ENCODE results near the gene NFIX. TPM values are rescaled to one million over a fixed set of nuclear protein-coding genes. Genes with fewer than 3 reads are reported as not detected.

The NFIX gene
- total and polyA plus RNA-seq, 2 donors (not counting 1 experiment from before 2014, with no cell fraction given) = 0.69 to 5.6 TPM

DNA sequence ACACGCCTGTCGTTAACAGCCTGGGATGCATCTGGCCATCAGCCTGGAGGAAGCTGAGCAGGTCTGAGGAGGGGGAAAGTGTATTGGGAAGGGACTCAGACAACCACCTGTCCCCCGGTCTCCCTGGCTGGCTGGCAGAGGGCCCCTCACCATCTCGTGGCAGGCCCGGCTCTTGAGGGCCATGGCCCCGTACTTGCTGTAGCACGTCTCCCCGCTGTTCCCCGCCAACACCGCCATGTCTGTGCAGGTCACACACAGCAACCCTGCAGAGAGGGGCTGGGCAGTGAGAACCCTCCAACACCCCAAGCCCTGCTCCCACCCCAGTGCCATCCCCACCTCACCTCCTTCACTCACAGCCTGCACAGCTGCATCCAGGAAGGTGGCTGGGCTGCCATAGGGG lies 117.3 kb downstream of the NFIX start:
- Histone ChIP-seq H3K9ac (ENCODE audit: low read length) (no peak overlapping the region), H3K36me3 (replicated peaks in 1 of 2; ENCODE audit: control extremely low read depth in 1 of 2, control insufficient read depth in 1 of 2, extremely low read depth in 1 of 2, insufficient read depth in 2 of 2, low read length in 1 of 2) (peaks cover 0 to 37% of the 10 kb centered on the region in 2 experiments), H3K27me3 (replicated peaks in 1 of 4; ENCODE audit: control extremely low read depth in 1 of 4, control insufficient read depth in 3 of 4, insufficient read depth in 4 of 4, low read length in 3 of 4) (no peaks in the 10 kb centered on the region), H3K9me3 (ENCODE audit: control extremely low read depth in 1 of 3, control insufficient read depth in 2 of 3, insufficient read depth in 1 of 3, low read length in 2 of 3) (no peaks in the 10 kb centered on the region), H3K4me3 (ENCODE audit: control extremely low read depth in 1 of 5, extremely low read depth in 1 of 5, insufficient read depth in 1 of 5, low read depth in 2 of 5, low read length in 4 of 5) (no peak overlapping the region), H4K20me1 (ENCODE audit: control insufficient read depth, insufficient read depth, low read length, poor library complexity, severe bottlenecking) (peaks cover 13% of the 10 kb centered on the region), H2AFZ (ENCODE audit: insufficient read depth, low read depth, low read length, poor library complexity, severe bottlenecking) (no peak overlapping the region), H3K27ac (ENCODE audit: low read length in 2 of 2) (no peak overlapping the region), H3K4me1 (ENCODE audit: control insufficient read depth in 2 of 2, insufficient read depth in 2 of 2, low read length in 2 of 2) (peaks cover 16 to 21% of the 10 kb centered on the region in 2 donors), H3K79me2 (ENCODE audit: control insufficient read depth, insufficient read depth, low read length) (peaks cover 71% of the 10 kb centered on the region), H3K4me2 (replicated peaks; ENCODE audit: low read depth, low read length, poor library complexity, severe bottlenecking) (no peak overlapping the region)
- WGBS (ENCODE audit: insufficient coverage) = 97% methylated on average over 10 of the region's 10 CpGs
- no peak overlapping the region for H3K4me3 Mint-ChIP-seq
- DNase-seq (no peak), ATAC-seq (ENCODE audit: low read depth) (no peak)
- no peak overlapping the region for H3K27ac Mint-ChIP-seq
- CTCF ChIA-PET = interaction anchor here (1.9 kb wide), 1 partner anchor 8 kb away, joined by 8 read pairs; no protein-coding TSS in a partner anchor
- no peaks in the 10 kb centered on the region for H3K9me3 Mint-ChIP-seq (ENCODE audit: insufficient read depth)
- H3K4me1 Mint-ChIP-seq = peaks cover 20% of the 10 kb centered on the region
- no peak for TF ChIP-seq EZH2 (IDR thresholded peaks at IDR 0.05; ENCODE audit: borderline replicate concordance, insufficient read depth, low read depth, low read length, poor library complexity, severe bottlenecking)
- TF ChIP-seq, protein P1, sequence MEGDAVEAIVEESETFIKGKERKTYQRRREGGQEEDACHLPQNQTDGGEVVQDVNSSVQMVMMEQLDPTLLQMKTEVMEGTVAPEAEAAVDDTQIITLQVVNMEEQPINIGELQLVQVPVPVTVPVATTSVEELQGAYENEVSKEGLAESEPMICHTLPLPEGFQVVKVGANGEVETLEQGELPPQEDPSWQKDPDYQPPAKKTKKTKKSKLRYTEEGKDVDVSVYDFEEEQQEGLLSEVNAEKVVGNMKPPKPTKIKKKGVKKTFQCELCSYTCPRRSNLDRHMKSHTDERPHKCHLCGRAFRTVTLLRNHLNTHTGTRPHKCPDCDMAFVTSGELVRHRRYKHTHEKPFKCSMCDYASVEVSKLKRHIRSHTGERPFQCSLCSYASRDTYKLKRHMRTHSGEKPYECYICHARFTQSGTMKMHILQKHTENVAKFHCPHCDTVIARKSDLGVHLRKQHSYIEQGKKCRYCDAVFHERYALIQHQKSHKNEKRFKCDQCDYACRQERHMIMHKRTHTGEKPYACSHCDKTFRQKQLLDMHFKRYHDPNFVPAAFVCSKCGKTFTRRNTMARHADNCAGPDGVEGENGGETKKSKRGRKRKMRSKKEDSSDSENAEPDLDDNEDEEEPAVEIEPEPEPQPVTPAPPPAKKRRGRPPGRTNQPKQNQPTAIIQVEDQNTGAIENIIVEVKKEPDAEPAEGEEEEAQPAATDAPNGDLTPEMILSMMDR (IDR thresholded peaks at IDR 0.05) = no peak
- intact Hi-C loops (cut with micrococcal nuclease) = no loop called here
- H3K27me3 Mint-ChIP-seq = no peaks in the 10 kb centered on the region
- POLR2A ChIA-PET = interaction anchor here (0.6 kb wide), 1 partner anchor 9 kb away, joined by 3 read pairs; no protein-coding TSS in a partner anchor

DNA sequence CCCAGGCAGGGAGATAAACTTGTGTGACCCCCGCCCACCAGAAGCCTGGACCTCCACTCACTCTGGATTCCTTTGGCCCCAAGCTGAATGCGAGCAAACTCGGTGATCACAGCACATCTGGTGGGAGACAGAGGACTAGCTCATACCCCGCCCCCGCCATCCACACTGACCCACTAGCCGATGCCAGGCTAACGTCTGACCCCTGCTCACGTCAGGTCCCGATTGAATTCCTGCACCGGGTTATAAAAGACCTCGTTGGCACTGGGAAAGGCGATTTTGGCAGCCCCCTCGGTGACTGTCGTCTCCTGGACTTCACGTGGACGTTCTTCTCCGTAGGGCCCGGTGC lies 120.6 kb downstream of the NFIX start:
- Histone ChIP-seq H3K36me3 (replicated peaks in 1 of 2; ENCODE audit: control extremely low read depth in 1 of 2, control insufficient read depth in 1 of 2, extremely low read depth in 1 of 2, insufficient read depth in 2 of 2, low read length in 1 of 2) (peaks cover 0 to 17% of the 10 kb centered on the region in 2 experiments), H3K4me2 (replicated peaks; ENCODE audit: low read depth, low read length, poor library complexity, severe bottlenecking) (peak overlapping the region; percentile 92), H3K9me3 (ENCODE audit: control extremely low read depth in 1 of 3, control insufficient read depth in 2 of 3, insufficient read depth in 1 of 3, low read length in 2 of 3) (no peaks in the 10 kb centered on the region), H4K20me1 (ENCODE audit: control insufficient read depth, insufficient read depth, low read length, poor library complexity, severe bottlenecking) (peaks cover 29% of the 10 kb centered on the region), H3K27ac (ENCODE audit: low read length in 2 of 2) (peak overlapping the region; percentile 47 to 81), H2AFZ (ENCODE audit: insufficient read depth, low read depth, low read length, poor library complexity, severe bottlenecking) (peak overlapping the region; percentile 86), H3K9ac (ENCODE audit: low read length) (peak overlapping the region; percentile 93), H3K79me2 (ENCODE audit: control insufficient read depth, insufficient read depth, low read length) (peaks cover 74% of the 10 kb centered on the region), H3K27me3 (replicated peaks in 1 of 4; ENCODE audit: control extremely low read depth in 1 of 4, control insufficient read depth in 3 of 4, insufficient read depth in 4 of 4, low read length in 3 of 4) (no peaks in the 10 kb centered on the region), H3K4me1 (ENCODE audit: control insufficient read depth in 2 of 2, insufficient read depth in 2 of 2, low read length in 2 of 2) (peaks cover 26 to 39% of the 10 kb centered on the region in 2 donors), H3K4me3 (ENCODE audit: control extremely low read depth in 1 of 5, extremely low read depth in 1 of 5, insufficient read depth in 1 of 5, low read depth in 2 of 5, low read length in 4 of 5) (peak overlapping the region; percentile 77 to 97 (median 85))
- Mint-ChIP-seq H3K9me3 (ENCODE audit: insufficient read depth) (no peaks in the 10 kb centered on the region), H3K27me3 (no peaks in the 10 kb centered on the region), H3K27ac (peak overlapping the region; percentile 95), H3K4me1 (peaks cover 41% of the 10 kb centered on the region), H3K4me3 (peak overlapping the region; percentile 99)
- ChIA-PET CTCF (interaction anchor here (1.0 to 1.9 kb wide), 3 partner anchors 11 to 36 kb away, joined by 4 to 11 read pairs (median 4); no protein-coding TSS in a partner anchor), POLR2A (interaction anchor here (3.2 to 4.8 kb wide), 2 partner anchors 11 to 15 kb away, joined by 21 to 80 read pairs; partner anchors contain the start of gene LYL1)
- 3% methylated on average over 18 of the region's 18 CpGs for WGBS (ENCODE audit: insufficient coverage)
- DNase-seq (no peak), ATAC-seq (ENCODE audit: low read depth) (no peak)
- intact Hi-C loops (cut with micrococcal nuclease) = loop anchor here (1.0 to 5.0 kb wide), 2 partner anchors 12 to 91 kb away; no protein-coding TSS in a partner anchor
- TF ChIP-seq, protein P1 (IDR thresholded peaks at IDR 0.05) = no peak
- TF ChIP-seq EZH2 (IDR thresholded peaks at IDR 0.05; ENCODE audit: borderline replicate concordance, insufficient read depth, low read depth, low read length, poor library complexity, severe bottlenecking) = no peak
